Right forelimb (tissue), 1 donor: ENCODE measurements around the gene AHNAK2.
A peak's percentile ranks its signal among the peaks of the same experiment; 100 is the strongest.

Experiments
- DNase-seq: peaks from one replicate; pipeline ENCODE4 v3.0.0-alpha.2; 2018

AHNAK2 gene

DNA sequence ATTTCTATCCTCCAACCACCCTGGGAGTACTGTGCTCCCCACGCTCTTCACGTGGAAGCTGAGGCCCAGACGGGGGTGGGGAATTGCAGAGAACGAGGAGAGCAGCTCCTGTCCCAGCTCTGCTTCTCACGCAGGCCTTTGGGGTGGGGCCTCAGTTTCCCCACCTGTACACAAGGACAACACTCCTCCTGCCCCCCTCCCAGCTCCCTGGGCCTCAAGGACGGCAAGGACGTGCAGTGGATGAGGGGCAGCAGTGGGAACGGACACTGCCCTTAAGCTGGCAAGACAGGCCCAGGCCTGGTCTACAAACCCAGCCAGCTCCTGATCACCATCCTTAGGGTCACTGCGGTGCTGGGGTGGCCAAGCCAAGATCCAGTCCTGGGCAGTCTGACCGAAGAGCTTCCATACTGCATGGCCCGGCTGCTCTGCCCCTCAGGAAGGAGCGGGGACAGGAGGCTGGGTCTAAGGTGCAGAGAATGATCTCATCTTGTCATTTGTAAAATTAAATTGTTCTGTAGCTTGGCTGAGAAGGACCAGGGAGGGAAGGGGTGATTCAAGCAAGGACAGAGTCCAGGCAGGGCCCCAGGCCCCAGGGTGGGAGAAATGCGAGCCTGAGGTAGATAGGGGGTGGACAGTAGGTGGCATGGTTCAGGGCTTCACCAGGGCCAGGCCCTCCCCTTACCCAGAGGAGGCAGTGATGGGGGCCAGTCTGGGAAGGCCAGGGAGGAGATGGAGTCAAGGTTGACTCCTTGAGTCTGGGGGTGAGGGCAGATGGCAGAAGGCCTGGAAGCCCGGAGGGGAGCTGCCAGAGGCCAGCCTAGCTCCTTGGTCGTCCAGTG lies 6.1 kb upstream of the AHNAK2 start:
- no peak for DNase-seq

DNA sequence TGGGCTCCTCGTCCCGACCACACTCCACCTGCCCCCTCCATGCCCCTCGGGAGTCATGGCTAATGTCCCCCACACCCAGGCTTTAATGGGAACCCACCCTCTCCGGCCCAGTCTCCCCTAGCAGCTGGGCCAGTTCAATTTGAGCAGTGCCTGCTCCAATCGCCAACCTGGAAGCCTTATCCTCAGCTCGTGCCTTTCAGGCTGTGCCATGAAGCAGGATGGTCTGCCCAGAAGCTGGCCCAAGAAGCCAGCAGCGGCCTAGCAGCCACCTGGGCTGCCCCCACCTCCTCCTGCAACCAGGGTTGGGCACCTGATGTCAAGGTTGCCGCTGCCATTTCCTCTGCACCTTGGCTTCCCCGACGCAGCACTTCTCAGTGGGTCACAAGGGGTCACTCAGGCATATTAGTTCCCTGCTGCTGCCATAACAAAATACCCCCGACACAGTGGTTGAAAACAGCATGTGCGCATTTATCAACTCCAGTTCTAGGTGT lies 5.1 kb upstream of the AHNAK2 start:
- no peak for DNase-seq

DNA sequence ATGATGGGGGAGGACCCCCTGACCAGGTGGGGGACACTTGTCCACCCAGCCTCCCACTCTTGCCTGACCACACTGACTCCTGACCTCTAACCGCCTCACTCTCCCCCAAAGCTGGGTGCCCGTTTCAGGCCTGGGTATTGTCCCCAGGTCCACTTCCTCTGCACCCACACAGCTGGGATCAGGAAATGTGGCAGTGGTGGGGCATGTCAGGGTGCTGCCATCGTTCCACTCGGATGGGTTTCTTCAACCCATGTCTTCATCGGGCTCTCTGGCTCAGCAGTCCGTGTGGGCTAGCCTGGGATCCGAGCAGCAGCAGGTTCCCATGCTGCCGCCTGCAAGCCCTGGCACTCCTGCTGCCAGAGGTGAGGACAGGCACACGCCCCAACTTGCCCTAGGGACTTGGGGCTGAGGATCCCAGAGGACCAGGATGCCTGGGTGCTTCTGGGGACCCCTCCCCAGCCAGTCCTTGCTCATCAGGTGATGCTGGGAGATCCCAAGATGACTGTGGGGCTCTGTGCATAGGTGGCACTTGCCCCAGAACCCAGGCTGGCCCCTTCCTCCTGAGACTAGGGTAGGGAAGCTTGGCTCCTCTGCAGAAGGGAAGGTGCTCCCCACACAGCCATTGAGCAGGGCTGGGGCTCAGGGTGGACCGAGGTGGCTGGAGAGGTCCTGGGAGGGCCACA lies 4.5 kb upstream of the AHNAK2 start:
- peak; percentile 17 for DNase-seq

DNA sequence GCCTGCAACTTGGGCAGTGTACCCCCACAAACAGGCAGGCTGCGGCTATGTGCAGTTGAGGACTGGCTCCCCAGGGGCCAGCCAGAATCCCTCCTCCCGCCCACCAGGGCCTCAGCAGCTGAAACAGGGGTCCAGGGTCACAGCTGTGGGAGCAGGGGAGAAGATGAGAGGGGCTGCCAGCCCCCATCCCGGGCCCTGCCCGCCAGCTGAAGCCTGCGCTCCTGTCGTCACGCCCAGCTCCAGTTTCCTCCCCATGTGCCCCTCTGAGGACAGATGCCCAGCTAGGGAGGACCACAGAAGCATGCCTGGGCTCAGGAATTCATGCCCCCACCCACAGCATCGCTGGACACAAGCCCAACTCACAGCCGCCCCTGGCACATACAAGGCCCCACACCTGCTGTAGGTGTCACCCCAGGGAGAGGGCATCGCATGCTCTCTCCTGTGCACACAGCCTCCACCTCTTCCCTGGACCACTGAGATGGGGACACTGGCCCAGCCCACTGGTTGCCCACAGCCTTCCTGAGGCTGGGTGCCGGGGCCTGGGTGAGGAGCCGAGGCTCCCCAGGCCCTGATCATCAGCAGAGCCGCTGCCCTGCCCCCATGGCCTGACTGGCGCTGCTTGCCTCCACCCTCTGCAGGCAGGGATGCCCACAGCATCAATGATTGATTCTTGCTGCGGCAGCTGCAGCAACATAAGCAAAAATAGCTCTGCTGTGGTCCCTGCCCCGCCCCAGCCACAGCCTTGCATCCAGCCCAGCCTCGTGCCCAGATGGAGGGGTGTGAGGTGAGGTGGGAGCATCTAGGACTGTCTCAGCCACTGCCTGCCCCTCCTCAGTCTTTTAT lies 3.7 kb upstream of the AHNAK2 start:
- DNase-seq, result no peak

DNA sequence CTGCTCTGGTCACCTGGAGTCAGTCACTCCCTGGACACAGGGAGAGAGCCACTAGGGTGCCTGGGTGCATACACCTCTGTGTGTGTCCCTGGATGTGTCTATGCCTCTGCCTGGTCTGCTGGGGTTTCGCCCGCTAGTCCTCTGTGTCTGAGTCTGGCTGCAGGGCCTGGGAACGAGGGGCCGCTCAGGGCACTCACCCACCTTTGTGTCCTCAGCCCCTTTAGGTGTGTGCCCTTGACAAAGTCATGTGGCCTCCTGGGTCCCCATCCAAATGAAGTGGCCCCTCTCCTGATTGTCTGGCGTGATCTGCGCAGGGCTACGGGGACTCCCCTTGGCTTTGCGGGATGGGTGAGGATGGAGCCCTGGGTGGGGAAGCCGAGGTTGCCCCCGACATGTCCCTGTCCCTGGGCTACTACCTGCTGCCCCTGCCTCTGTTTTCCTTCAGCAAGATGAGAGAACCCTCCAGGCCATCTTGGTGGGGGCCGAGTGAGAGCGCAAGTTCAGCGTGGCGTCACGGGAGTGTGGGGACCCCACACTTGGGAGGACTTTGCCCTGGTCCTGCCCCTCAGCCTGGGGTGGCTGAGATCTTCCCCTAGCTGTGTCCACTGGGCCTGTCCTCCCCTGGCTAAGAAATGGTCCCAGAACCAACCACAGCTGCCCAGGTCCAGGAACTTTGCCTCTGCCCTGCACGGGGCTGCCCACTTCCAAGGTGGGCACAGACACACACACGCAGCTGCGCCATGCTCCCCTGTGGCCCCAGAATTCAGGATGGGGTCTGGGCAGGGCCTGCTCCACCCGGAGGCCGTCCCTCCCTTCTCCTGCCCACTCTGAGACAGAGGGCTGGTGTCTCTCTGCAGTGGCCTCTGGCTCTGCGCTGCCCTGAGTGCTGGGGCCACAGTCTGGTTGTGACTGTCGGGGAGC lies 2.7 kb upstream of the AHNAK2 start:
- no peak for DNase-seq

DNA sequence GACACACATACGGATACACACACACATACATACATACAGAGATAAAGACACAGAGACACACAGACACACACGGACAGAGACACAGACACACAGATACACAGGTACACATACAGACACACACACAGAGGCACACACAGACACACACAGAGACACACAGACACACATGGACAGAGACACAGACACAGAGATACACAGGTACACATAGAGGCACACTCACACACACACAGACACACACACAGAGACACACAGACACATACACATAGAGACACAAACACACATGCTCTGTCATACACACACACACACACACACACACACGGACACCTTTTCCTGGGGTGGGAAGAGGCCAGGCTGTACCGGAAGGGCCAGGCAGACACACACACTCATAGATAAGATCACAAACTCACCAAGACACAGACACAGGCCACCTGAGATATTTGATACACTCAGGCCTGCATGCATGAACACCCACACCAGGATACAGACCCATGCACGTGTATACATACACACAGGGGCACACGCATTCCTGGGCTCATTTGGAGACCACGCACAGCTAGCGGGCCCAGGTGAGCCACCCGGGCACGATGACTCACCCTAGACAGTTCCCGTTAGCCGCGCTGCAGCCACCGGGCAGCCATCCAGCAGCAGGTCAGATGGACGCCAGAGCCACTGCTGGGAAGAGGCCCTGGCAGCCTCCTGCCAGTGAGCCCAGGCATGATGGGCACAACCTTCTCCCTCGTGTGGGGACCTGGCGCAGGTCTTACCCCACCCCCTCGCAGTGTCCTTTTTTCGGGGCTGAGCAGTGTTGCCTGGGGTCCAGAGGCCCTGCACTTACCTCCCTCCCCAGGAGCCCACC lies 1.8 kb upstream of the AHNAK2 start:
- DNase-seq, result no peak

DNA sequence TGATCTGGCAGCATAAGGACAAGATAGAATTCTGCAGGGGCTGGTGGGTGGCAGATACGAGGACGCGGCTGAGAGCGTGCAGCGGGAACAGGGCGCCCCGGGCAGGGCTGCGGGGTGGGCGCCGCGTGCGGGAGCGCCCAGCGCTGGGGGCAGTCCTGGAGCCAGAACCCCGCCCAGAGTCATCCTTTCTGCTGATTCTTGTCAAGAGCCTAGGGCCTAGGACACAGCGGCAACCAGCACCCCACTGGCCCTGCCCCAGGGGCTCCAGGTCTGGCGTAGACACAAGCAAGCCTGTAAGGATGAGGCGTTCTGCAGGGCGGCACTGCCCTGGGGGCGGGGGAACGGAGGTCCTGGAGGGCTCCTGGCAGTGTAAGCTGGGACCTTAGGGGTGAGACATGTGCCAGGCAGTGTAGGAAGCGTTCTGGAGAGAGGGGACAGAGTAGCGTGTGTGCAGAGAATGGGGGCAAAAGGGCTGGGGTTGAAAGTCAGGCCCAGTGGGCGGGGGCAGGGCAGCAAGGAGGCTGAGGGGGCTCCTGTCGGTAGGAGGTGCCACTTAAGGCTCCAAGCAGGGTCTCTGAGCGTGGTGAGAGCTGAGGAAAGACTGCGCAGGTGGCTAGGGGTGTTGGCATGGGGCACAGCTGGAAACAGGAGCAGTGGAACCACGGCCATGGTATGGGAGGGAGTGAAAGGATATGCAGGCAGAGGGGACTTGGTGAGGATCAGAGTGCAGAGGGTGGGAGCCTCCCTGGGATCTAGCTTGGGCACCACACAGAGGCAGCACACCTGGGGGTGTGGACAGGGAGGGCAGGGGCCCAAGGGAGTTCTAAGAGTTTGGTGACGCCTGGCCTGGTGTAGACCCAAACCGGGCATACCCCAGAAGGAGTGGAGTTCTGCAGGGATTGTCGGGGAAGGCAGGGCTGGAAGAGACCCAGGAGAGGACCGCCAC lies 845 bp upstream of the AHNAK2 start:
- no peak for DNase-seq

DNA sequence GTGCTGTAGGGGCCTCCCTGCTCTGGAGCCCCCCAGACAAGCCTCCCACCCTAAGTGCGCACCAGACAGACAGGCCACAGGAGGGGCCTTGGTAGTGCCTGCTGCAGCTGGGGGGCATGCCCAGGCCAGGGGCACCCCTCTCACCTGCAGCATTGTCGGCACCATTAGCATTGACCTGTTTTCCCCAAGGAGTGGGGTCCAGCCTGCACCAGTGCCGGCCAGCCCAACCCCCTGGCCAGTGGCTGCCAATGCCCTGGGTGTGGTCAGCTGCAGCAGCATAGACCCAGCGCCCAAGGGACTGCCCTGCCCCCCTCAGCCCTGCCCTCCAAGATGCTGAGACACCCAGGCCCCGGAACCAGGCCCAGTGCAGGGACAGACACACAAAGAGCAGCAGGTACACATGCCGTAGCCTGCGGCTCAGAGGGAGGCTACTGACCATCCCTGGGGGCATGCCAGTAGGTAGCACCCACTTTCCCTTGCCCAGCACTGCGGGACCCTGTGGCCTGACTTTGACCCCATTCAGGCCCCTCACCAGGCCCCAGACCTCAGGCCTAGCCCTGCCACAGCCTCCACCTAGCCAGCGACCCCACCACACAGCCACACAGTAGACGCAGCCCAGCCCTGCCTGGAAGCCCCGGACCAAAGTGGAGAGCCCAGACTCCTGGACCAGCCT lies 1.0 kb downstream of the AHNAK2 start:
- no peak for DNase-seq

DNA sequence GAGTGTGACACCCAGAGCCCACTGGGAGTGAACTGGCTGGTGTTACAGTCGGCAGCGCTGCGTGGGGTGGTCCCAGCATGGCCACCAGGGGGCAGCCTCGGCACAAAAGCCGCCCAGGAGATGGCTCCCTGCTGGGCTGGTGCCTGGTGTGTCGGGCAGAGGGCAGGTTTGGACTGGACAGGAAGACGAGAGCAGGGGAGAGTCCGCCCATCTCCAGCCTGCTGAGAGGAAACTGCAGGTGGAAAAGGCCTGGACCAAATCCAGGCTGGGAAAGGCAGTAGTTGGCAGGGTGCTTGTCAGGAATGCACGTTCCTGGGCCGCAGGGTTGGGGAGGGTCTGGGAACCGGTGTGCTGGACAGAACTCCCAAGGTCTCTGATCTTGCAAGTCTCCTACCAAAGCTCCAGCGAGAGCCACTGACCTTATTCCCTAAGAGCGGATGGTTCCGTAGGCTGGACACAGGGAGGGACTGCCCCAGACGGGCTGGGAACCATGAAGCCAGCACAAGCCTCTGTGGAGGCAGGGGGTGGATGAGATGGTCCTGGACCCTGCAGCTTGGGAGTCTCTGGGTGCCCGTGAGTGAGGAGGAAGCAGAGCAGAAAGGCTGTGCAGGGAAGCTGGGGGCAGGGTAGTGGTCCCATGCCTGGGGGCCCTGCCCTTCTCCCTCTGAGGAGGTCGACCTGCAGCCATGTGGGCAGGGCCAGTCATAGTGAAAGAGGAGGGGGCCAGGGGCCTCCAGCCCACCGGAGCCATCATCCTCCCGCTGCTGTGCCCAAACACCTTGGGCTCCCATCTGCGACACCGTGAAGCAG lies 1.8 kb downstream of the AHNAK2 start:
- DNase-seq, result peak; percentile 85

DNA sequence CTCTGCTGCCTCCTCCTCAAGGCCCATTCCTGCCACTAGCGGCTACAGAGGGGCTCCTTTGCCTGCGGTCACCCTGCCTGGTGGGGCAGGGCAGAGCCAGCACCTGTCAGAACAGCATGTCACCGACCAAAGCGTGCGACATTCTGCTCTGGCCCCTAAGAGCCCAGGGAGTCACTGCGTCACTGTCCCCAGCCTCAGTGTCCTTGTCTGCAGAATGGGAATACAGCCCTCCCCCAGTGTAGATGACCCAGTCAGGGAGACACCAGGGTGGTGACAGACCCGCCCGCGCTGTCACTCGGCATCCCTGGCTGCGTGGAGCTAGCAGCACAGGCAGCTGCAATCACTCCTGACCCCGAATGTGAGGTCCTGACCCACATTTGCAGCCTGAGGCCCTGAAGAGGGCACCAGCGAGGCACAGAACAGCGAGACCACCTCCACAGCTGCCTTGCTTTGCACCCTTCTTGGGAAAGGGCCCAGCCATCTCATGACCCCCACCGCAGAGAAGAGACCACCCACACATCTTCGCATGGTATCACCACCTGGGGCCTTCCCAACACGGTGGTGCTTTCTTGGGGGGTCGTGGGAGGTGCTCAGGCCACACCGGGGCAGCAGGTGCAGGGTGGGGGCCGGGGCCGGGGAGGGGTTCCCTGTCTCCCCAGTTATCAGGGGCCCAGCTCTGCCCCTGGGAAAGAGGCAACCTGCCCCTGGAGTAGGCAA lies 2.5 kb downstream of the AHNAK2 start:
- DNase-seq, result no peak

DNA sequence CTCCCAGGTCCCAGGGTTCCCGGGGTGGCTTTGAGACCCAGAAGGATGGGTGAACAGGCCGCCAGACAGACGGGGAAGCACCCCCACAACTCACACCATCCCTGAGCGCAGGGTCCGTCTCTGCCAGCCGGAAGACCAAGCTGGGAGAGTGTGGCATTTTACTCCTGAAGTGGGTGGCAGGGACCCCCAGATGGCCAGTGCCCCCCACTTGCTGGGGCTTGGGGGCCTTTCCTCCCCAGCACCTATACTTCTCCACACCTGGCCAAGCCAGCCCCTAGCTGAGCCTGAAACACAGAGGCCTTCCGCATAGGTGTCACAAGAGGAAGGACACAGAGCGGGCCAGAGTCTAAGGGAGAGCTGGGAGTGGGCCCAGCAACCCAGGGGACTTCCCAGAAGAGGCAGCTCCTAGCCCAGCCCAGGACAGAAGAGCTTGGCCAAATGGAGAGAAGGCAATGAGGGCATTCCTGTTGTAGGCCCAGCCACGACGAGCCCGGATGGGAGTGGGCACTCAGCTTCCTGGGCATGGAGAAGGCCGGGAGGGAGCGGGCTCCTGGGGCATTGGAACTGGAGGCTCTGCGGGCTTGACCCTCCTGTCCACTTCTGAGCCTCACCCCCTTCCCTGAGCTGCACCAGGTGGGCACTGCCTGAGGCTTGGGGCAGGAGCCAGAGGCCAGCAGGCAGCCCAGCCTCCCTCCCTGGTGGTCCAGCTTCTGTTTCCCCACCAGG lies 3.3 kb downstream of the AHNAK2 start:
- no peak for DNase-seq

DNA sequence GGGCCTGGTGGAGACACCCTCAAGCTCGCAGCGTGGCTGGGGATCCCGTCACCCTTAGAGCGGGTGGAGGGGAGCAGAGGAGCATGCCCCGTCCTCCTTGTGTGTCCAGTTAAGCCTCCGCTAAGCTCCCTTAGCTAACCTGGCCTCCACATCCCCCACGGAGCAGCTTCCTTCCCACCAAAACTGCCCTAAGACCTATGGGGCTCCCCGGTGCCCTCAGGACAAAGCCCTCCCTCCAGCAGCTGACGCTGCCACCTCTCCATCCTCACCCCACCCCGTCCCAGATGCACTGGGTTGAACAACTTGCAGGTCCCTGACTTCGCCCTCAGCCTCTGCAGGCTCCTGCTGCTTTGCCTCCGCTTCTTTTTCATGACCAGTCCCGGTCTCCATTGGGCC lies 4.0 kb downstream of the AHNAK2 start:
- DNase-seq, result no peak

DNA sequence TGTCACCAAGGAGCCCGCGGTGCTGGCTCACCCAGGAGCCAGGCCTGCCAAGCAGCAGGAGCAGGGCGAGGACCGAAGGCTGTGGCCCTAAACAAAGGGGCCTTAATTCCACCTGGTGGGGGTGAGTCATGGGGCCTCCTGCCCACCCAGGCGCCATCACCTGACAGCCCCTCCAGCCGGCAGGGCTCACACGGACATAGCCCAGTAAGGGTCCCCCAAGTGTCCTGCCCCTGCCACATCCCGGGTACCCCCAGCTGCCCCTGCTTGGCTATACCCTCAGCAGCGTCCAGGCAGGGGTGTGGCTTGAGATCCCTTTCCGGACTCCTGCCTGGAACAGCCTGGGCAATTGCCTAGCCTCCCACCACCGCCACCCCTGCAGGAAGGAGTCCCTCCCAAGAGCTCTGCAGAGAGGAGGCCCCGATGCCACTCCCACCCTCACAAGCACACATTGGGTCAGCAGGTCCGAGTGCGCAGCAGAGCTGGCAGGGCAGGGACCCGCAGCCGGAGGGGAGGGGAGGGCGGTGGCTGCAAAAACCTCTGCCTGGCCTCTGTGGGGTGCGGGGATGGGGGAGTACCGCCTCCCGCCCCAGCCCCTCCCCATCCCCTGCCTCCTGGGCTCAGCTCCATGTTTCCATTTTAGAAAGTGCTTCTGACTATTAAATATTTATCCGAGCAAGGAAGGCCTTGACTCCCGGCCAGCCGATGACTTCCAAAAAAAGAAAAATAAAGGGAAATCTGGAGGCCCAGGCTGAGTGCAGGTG lies 4.6 kb downstream of the AHNAK2 start:
- peak; percentile 86 for DNase-seq

DNA sequence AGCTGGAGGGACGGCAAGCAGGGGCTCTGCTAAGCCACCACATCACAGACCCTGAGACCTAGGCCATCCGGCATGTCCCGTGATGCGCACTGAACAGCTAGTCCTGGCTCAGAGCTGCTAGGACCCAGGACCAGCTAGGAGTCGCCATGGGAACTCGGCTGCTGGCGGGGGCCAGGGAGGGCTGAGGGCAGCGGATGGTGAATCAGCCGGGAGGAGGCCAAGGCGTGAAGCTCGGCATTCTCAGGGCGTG lies 5.1 kb downstream of the AHNAK2 start:
- DNase-seq, result no peak

DNA sequence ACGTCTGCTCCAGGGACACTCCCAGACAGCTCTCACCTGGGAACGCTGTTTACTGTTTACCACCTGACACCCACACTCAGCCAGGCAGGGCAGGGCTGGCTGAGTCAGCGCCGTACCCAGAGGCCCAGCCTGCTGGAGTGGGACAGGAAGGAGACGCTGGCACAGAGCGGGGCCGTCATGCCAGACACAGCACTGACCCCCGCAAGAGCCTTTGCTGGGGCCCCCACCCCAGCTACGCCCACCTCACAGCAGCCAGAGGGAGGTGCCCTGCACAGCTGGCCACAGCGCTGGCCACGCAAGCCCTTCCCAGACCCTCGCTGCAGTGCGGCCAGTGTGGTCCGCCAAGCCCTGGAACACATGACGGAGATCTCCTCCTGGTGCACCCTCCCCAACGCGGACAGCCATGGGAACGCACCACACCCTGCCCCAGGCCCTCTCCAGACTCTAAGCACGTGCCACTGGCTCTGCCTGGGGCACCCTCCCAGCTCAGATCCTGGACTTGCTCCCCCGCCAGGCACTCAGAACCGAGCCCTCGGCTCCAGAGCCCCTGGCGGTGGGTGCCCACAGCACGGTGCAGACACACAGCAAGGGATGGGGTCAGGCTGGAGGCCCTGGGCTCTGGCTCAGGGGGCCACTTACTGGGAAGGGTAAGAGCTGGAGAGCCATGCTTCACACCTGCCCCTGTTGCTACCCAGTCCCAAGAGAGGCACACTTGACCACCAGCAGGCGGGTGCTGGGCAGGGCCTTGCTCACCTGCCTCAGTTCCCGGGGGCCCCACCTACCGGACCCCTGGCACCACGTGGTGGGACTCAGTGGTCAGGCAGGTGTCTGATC lies 5.7 kb downstream of the AHNAK2 start:
- DNase-seq, result no peak
